ENCODE data around the gene FANCC. TPM values are rescaled to one million over a fixed set of nuclear protein-coding genes. Genes with fewer than 3 reads are reported as not detected.
"Not testable (repeated sequence)": the region's sequence is repeated elsewhere in the genome, so short reads cannot be mapped to it uniquely, and the experiment has no call there.

Gene FANCC
- total RNA-seq, 1 donor from 2014 or later: 7.9 TPM

DNA sequence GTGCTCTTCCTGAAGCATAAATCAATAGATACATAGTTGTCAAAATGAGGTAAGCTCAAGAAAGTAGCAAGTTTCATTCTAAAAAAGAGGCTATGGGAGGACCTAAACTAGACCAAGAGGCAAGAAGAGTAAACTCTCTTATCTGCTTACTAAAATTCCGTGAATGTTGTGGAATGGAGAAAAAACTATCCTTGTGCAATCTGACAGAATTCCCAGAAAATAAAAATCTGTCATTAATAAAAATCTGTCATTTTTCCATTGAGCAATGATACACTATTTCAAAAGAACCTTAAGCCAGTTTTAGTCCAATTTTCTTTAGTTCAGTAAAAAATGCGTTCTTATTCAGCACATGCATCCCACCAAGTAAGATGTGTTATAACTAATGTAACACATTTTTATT lies 15.9 kb upstream of the FANCC start:
- Histone ChIP-seq H3K36me3 (ENCODE audit: insufficient read depth, low read length) (no peaks in the 10 kb centered on the region), H3K9ac (ENCODE audit: low read length) (no peak overlapping the region), H3K79me2 (ENCODE audit: insufficient read depth, low read length) (no peaks in the 10 kb centered on the region), H3K9me3 (ENCODE audit: insufficient read depth, low read depth, low read length) (no peaks in the 10 kb centered on the region), H3K27me3 (ENCODE audit: insufficient read depth, low read length) (no peaks in the 10 kb centered on the region), H4K20me1 (ENCODE audit: insufficient read depth, low read length) (no peaks in the 10 kb centered on the region), H3K4me2 (ENCODE audit: low read length) (no peak overlapping the region), H3K4me3 (ENCODE audit: insufficient read depth, low read depth, low read length) (no peak overlapping the region), H2AFZ (ENCODE audit: low read depth, low read length) (no peak overlapping the region), H3K27ac (ENCODE audit: low read depth, low read length) (no peak overlapping the region), H3K4me1 (ENCODE audit: insufficient read depth, low read length) (no peaks in the 10 kb centered on the region)
- Mint-ChIP-seq H3K36me3 (ENCODE audit: low read depth, unreplicated experiment) (peaks cover 4% of the 10 kb centered on the region), H3K9me3 (ENCODE audit: unreplicated experiment) (peaks cover 12% of the 10 kb centered on the region), H3K27me3 (ENCODE audit: low read depth, unreplicated experiment) (peaks cover 2% of the 10 kb centered on the region), H3K4me3 (ENCODE audit: unreplicated experiment) (no peak overlapping the region), H3K27ac (ENCODE audit: unreplicated experiment) (no peak overlapping the region), H3K4me1 (ENCODE audit: low read depth, unreplicated experiment) (no peaks in the 10 kb centered on the region)
- no peak for TF ChIP-seq EZH2 (IDR thresholded peaks at IDR 0.05; ENCODE audit: insufficient read depth, low read length)
- TF ChIP-seq, protein P1, sequence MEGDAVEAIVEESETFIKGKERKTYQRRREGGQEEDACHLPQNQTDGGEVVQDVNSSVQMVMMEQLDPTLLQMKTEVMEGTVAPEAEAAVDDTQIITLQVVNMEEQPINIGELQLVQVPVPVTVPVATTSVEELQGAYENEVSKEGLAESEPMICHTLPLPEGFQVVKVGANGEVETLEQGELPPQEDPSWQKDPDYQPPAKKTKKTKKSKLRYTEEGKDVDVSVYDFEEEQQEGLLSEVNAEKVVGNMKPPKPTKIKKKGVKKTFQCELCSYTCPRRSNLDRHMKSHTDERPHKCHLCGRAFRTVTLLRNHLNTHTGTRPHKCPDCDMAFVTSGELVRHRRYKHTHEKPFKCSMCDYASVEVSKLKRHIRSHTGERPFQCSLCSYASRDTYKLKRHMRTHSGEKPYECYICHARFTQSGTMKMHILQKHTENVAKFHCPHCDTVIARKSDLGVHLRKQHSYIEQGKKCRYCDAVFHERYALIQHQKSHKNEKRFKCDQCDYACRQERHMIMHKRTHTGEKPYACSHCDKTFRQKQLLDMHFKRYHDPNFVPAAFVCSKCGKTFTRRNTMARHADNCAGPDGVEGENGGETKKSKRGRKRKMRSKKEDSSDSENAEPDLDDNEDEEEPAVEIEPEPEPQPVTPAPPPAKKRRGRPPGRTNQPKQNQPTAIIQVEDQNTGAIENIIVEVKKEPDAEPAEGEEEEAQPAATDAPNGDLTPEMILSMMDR (IDR thresholded peaks at IDR 0.05; ENCODE audit: insufficient read depth, low read depth, low read length): no peak
- DNase-seq (ENCODE audit: low read depth) (no peak), FAIRE-seq (no peak)

DNA sequence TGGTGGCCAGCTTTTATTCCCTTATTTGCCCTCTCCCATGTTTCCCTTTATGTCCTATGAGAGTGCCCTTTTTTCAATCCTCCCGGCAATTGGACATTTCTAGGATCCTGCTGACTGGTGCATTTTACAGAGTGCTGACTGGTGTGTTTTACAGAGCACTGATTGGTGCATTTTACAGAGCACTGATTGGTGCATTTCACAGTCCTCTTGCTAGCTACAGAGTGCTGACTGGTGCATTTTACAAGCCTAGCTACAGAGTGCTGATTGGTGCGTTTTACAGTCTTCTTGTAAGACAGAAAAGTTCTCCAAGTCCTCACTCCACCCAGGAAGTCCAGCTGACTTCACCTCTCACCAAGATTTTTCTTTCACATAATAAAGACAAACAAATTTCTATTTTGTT lies 15.4 kb upstream of the FANCC start:
- no peak overlapping the region for H3K4me2 ChIP-seq (ENCODE audit: low read length)
- no peak for TF ChIP-seq EZH2 (IDR thresholded peaks at IDR 0.05; ENCODE audit: insufficient read depth, low read length)
- TF ChIP-seq, protein P1 (IDR thresholded peaks at IDR 0.05; ENCODE audit: insufficient read depth, low read depth, low read length): no peak
- H2AFZ ChIP-seq (ENCODE audit: low read depth, low read length): no peak overlapping the region
- Mint-ChIP-seq H3K4me3 (ENCODE audit: unreplicated experiment) (no peak overlapping the region), H3K9me3 (ENCODE audit: unreplicated experiment) (peaks cover 12% of the 10 kb centered on the region), H3K4me1 (ENCODE audit: low read depth, unreplicated experiment) (no peaks in the 10 kb centered on the region), H3K27me3 (ENCODE audit: low read depth, unreplicated experiment) (peaks cover 2% of the 10 kb centered on the region), H3K36me3 (ENCODE audit: low read depth, unreplicated experiment) (peaks cover 4% of the 10 kb centered on the region), H3K27ac (ENCODE audit: unreplicated experiment) (no peak overlapping the region)
- H3K9me3 ChIP-seq (ENCODE audit: insufficient read depth, low read depth, low read length): no peaks in the 10 kb centered on the region
- H3K27ac ChIP-seq (ENCODE audit: low read depth, low read length): no peak overlapping the region
- DNase-seq (ENCODE audit: low read depth) (no peak), FAIRE-seq (no peak)
- no peaks in the 10 kb centered on the region for H3K4me1 ChIP-seq (ENCODE audit: insufficient read depth, low read length)
- H3K36me3 ChIP-seq (ENCODE audit: insufficient read depth, low read length): no peaks in the 10 kb centered on the region
- no peak overlapping the region for H3K9ac ChIP-seq (ENCODE audit: low read length)
- no peaks in the 10 kb centered on the region for H4K20me1 ChIP-seq (ENCODE audit: insufficient read depth, low read length)
- H3K27me3 ChIP-seq (ENCODE audit: insufficient read depth, low read length): no peaks in the 10 kb centered on the region
- H3K4me3 ChIP-seq (ENCODE audit: insufficient read depth, low read depth, low read length): no peak overlapping the region
- no peaks in the 10 kb centered on the region for H3K79me2 ChIP-seq (ENCODE audit: insufficient read depth, low read length)

DNA sequence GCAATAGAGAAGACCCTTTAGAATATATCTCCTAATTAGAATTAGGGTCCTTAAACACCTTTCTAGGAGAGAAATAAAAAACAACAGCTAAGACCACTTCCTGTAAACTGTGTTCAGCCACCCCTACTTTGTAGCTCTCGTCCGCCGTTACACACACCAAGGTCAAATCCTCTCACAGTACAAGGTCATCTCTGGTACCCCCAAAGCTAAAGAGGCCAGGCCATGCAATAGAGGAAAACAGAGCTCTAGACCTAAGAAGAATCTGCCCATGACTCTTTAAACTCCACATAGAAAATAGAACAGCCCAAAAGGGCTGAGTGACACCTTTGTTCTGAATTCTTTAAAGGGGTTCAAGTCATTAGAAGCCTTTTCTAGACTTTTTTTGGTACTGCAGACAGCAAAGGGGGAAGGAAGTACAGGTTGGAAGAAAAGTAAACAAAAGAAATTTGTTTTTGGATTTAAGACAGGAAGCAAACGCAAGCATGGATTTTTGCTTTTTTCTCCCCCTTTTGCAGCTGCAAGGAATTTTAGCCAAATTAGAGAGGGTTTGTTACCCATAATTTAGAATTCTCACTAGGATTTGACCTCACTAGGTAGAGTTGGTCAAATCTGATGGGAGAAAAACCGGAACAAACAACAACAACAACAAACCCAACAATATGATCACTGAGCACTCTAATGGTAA lies 13.4 kb upstream of the FANCC start:
- TF ChIP-seq, protein P1 (IDR thresholded peaks at IDR 0.05; ENCODE audit: insufficient read depth, low read depth, low read length): no peak
- no peak for TF ChIP-seq EZH2 (IDR thresholded peaks at IDR 0.05; ENCODE audit: insufficient read depth, low read length)
- DNase-seq (ENCODE audit: low read depth): no peak
- no peak overlapping the region for H3K27ac Mint-ChIP-seq (ENCODE audit: unreplicated experiment)

DNA sequence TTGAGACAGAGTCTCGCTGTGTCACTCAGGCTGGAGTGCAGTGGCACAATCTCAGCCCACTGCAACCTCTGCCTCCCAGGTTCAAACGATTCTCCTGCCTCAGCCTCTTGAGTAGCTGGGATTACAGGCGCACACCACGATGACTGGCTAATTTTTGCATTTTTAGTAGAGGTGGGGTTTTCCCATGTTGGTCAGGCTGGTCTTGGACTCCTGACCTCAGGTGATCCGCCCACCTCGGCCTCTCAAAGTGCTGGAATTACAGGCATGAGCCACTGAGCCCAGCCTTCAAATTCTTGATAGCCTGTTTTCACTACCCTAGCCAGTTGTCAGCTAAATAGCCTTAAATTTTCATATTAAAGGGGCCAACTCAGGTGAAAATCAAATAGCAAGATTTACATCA lies 11.6 kb upstream of the FANCC start:
- H3K4me2 ChIP-seq (ENCODE audit: low read length); H4K20me1 ChIP-seq (ENCODE audit: insufficient read depth, low read length); FAIRE-seq; H3K4me1 Mint-ChIP-seq (ENCODE audit: low read depth, unreplicated experiment); H3K27me3 Mint-ChIP-seq (ENCODE audit: low read depth, unreplicated experiment); H3K4me3 ChIP-seq (ENCODE audit: insufficient read depth, low read depth, low read length); DNase-seq (ENCODE audit: low read depth); H3K79me2 ChIP-seq (ENCODE audit: insufficient read depth, low read length); H3K9ac ChIP-seq (ENCODE audit: low read length); H3K27ac Mint-ChIP-seq (ENCODE audit: unreplicated experiment); H3K4me1 ChIP-seq (ENCODE audit: insufficient read depth, low read length); H3K27ac ChIP-seq (ENCODE audit: low read depth, low read length); H3K27me3 ChIP-seq (ENCODE audit: insufficient read depth, low read length); H3K4me3 Mint-ChIP-seq (ENCODE audit: unreplicated experiment); H2AFZ ChIP-seq (ENCODE audit: low read depth, low read length); H3K36me3 Mint-ChIP-seq (ENCODE audit: low read depth, unreplicated experiment); H3K36me3 ChIP-seq (ENCODE audit: insufficient read depth, low read length); H3K9me3 ChIP-seq (ENCODE audit: insufficient read depth, low read depth, low read length): not testable (repeated sequence)
- H3K9me3 Mint-ChIP-seq (ENCODE audit: unreplicated experiment): peaks cover 18% of the 10 kb centered on the region

More for the DNA sequence above, 13.4 kb upstream of the FANCC start:
- H3K79me2 ChIP-seq (ENCODE audit: insufficient read depth, low read length): no peaks in the 10 kb centered on the region
- Mint-ChIP-seq H3K27me3 (ENCODE audit: low read depth, unreplicated experiment) (peaks cover 2% of the 10 kb centered on the region), H3K4me1 (ENCODE audit: low read depth, unreplicated experiment) (no peaks in the 10 kb centered on the region), H3K9me3 (ENCODE audit: unreplicated experiment) (peaks cover 18% of the 10 kb centered on the region), H3K4me3 (ENCODE audit: unreplicated experiment) (no peak overlapping the region), H3K36me3 (ENCODE audit: low read depth, unreplicated experiment) (peaks cover 4% of the 10 kb centered on the region)
- H3K27me3 ChIP-seq (ENCODE audit: insufficient read depth, low read length): no peaks in the 10 kb centered on the region
- H3K9ac ChIP-seq (ENCODE audit: low read length): no peak overlapping the region
- no peak overlapping the region for H3K4me2 ChIP-seq (ENCODE audit: low read length)
- H2AFZ ChIP-seq (ENCODE audit: low read depth, low read length): no peak overlapping the region
- H3K36me3 ChIP-seq (ENCODE audit: insufficient read depth, low read length): no peaks in the 10 kb centered on the region
- H4K20me1 ChIP-seq (ENCODE audit: insufficient read depth, low read length): no peaks in the 10 kb centered on the region
- H3K27ac ChIP-seq (ENCODE audit: low read depth, low read length): no peak overlapping the region
- FAIRE-seq: no peak
- H3K4me3 ChIP-seq (ENCODE audit: insufficient read depth, low read depth, low read length): no peak overlapping the region
- no peaks in the 10 kb centered on the region for H3K4me1 ChIP-seq (ENCODE audit: insufficient read depth, low read length)
- H3K9me3 ChIP-seq (ENCODE audit: insufficient read depth, low read depth, low read length): peaks cover 4% of the 10 kb centered on the region
